NB4 (cell line): ENCODE data around the gene ANO9.

Experiments used
- POLR2A ChIP-seq: IDR thresholded peaks from 2 replicates; pipeline ENCODE4 v1.6.1; 2011; ENCODE audit warnings: mild to moderate bottlenecking; ENCODE audit not compliant: insufficient read length; ENCODE audit errors: extremely low read depth
- TF ChIP-seq, protein P1 (sequence below): IDR thresholded peaks from one replicate; pipeline ENCODE4 v1.5.1; 2012; ENCODE audit warnings: low read depth, low read length

DNA sequence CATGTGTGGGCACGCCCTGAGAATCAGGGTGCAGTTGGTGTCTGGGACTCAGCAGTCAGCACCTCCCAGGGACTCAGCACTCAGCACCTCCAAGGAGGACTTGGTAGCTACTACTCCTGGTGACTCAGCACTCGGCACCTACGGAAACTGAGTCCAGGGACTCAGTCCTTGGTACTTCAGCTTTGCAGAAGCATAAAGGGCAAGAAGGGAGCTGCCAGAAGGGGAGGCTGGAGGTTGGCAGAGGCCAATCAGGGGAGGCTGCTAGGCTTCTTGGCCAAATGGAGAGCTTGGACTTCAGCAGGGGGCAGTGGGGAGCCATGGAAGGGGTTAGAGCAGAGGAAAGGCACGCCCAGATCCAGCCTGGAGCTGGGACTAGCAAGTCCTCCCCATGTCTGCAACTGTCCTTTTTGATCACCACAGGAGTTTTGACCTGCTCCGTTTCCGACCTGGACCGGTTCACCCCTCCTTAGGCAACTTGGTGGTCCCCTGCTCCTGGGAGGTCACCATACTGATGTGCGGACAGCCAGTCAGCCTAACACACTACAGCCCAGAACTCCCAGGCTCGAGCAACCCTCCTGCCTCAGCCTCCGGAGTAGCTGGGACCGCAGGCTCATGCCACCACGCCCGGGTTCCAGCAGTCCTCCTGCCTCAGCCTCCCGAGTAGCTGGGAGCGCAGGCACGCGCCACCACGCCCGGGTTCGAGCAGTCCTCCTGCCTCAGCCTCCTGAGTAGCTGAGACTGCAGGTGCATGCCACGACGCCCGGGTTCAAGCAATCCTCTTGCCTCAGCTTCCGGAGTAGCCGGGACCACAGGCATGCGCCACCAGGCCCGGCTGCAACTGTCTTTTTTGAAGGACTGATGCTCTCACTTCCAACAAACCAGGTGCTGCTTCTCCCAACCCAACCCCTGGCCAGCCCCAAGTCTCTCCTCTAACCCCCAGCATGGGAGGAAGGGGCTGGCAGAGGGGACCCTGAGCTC is 1.5 kb downstream of the ANO9 start:
- TF ChIP-seq, protein P1, sequence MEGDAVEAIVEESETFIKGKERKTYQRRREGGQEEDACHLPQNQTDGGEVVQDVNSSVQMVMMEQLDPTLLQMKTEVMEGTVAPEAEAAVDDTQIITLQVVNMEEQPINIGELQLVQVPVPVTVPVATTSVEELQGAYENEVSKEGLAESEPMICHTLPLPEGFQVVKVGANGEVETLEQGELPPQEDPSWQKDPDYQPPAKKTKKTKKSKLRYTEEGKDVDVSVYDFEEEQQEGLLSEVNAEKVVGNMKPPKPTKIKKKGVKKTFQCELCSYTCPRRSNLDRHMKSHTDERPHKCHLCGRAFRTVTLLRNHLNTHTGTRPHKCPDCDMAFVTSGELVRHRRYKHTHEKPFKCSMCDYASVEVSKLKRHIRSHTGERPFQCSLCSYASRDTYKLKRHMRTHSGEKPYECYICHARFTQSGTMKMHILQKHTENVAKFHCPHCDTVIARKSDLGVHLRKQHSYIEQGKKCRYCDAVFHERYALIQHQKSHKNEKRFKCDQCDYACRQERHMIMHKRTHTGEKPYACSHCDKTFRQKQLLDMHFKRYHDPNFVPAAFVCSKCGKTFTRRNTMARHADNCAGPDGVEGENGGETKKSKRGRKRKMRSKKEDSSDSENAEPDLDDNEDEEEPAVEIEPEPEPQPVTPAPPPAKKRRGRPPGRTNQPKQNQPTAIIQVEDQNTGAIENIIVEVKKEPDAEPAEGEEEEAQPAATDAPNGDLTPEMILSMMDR = peak; percentile 6
- TF ChIP-seq POLR2A = no peak
